ENCODE results near the gene ARMC8. TPM values are rescaled to one million over a fixed set of nuclear protein-coding genes. Genes with fewer than 3 reads are reported as not detected.

ARMC8 gene
- total RNA-seq, 1 experiment from 2014 or later, result 63.6 TPM

GRCh38 chr3:138253609-138254008 is 66.5 kb downstream of the ARMC8 start:
- no peaks in the 10 kb centered on the region for H3K9me3 Mint-ChIP-seq
- H2BK120ac ChIP-seq (ENCODE audit: low read depth, low read length, poor library complexity, severe bottlenecking), result no peak overlapping the region
- H4K20me1 ChIP-seq (ENCODE audit: control insufficient read depth, insufficient read depth, insufficient read length), result no peaks in the 10 kb centered on the region
- H3K4me1 Mint-ChIP-seq, result no peaks in the 10 kb centered on the region
- H3K27ac Mint-ChIP-seq, result no peak overlapping the region
- peaks cover 1 to 9% (median 2%) of the 10 kb centered on the region in 3 experiments; a peak in 5 of 7 replicates for H3K36me3 Mint-ChIP-seq (ENCODE audit: insufficient read depth in 1 of 3, low read depth in 3 of 3)
- H3K18ac ChIP-seq (ENCODE audit: insufficient read length, low read depth, low read length), result no peak overlapping the region
- H3K27ac ChIP-seq (ENCODE audit: insufficient read length, low read depth, low read length), result no peak overlapping the region
- H3K79me1 ChIP-seq (ENCODE audit: insufficient read depth, low read depth, low read length, poor library complexity, severe bottlenecking), result no peaks in the 10 kb centered on the region
- H3K4me1 ChIP-seq (ENCODE audit: insufficient read depth, low read length), result no peaks in the 10 kb centered on the region
- TF ChIP-seq CTCF (conservative IDR thresholded peaks at IDR 0.05), result no peak
- no peak overlapping the region for H4K91ac ChIP-seq (ENCODE audit: insufficient read length, low read depth, low read length)
- H3K23ac ChIP-seq (ENCODE audit: insufficient read length, low read depth, low read length), result no peak overlapping the region
- no peak overlapping the region for H3K14ac ChIP-seq (ENCODE audit: insufficient read depth, low read length)
- no peaks in the 10 kb centered on the region for H3K27me3 ChIP-seq (ENCODE audit: insufficient read depth, low read length)
- H4K8ac ChIP-seq (replicated peaks; ENCODE audit: insufficient read length, low read depth, low read length), result no peak overlapping the region
- no peaks in the 10 kb centered on the region for H3K9me3 ChIP-seq (ENCODE audit: control insufficient read depth, low read depth, low read length)
- H3K4me3 Mint-ChIP-seq, result no peak overlapping the region
- H2BK12ac ChIP-seq (ENCODE audit: insufficient read length, low read depth, low read length), result no peak overlapping the region
- WGBS (ENCODE audit: extremely low coverage, insufficient read length, low lambda C conversion rate), result no CpG with 5 or more reads among the region's 1 CpG
- DNase-seq, result no peak
- no peak overlapping the region for H3T11ph ChIP-seq (ENCODE audit: low read length)
- no peak overlapping the region for H3K4ac ChIP-seq (ENCODE audit: low read depth, low read length)
- no peak overlapping the region for H2BK5ac ChIP-seq (ENCODE audit: insufficient read length, low read length)
- H2BK15ac ChIP-seq (ENCODE audit: low read depth, low read length), result no peak overlapping the region
- H3K79me2 ChIP-seq (ENCODE audit: insufficient read depth, low read length), result no peaks in the 10 kb centered on the region
- no peaks in the 10 kb centered on the region for H3K23me2 ChIP-seq (ENCODE audit: insufficient read length, low read depth, low read length, poor library complexity, severe bottlenecking)
- H3K4me2 ChIP-seq (ENCODE audit: insufficient read depth, insufficient read length, low read length), result no peak overlapping the region
- no peak overlapping the region for H3K56ac ChIP-seq (ENCODE audit: insufficient read length, low read depth, low read length)
- no peaks in the 10 kb centered on the region for H3K27me3 Mint-ChIP-seq (ENCODE audit: low read depth)
- H3K9ac ChIP-seq (ENCODE audit: extremely low read depth, insufficient read length, low read length), result no peak overlapping the region
- no peak overlapping the region for H2AK5ac ChIP-seq (ENCODE audit: insufficient read length, low read length)
- H4K5ac ChIP-seq (ENCODE audit: insufficient read length, low read depth, low read length), result no peak overlapping the region
- H2AFZ ChIP-seq (ENCODE audit: low read length), result no peak overlapping the region
- H2BK20ac ChIP-seq (ENCODE audit: low read depth, low read length, poor library complexity, severe bottlenecking), result no peak overlapping the region

Measured in H9 (cell line).